K562 (cell line): ENCODE measurements around the gene BCL2L12. TPM values are rescaled to one million over a fixed set of nuclear protein-coding genes. Genes with fewer than 3 reads are reported as not detected.

Experiments
- ADNP ChIP-seq: fragments of 200-800 bp; sonication (Bioruptor generic); IDR thresholded peaks from 2 replicates; pipeline ENCODE4 v1.6.1; 2016; ENCODE audit warnings: missing genetic modification characterization, missing compliant biosample characterization
- ATF1 ChIP-seq, 2 experiments: fragments of 450-650 bp in 1 of 2; IDR thresholded peaks; 2 replicates each; pipeline ENCODE4 v1.6.1; 2016; ENCODE audit warnings: missing compliant biosample characterization in 1 of 2, missing genetic modification characterization in 1 of 2
- CBFB ChIP-seq: sonication (generic); formaldehyde crosslinking; IDR thresholded peaks from 2 replicates; pipeline ENCODE4 v1.4.0; 2020; ENCODE audit warnings: mild to moderate bottlenecking, missing genetic modification reagents
- CHCHD3 ChIP-seq: fragments of 250-450 bp; sonication (Bioruptor Pico); IDR thresholded peaks from 2 replicates; pipeline ENCODE4 v2.1.2; 2022; ENCODE audit warnings: mild to moderate bottlenecking
- FOXK2 ChIP-seq, 2 experiments: fragments of 450-650 bp; IDR thresholded peaks in 1 of 2; conservative IDR thresholded peaks in 1 of 2; 2 replicates each; pipeline ENCODE4 v1.6.1; 2016; ENCODE audit warnings: low read depth in 2 of 2, mild to moderate bottlenecking in 1 of 2
- GTF2F1 ChIP-seq: IDR thresholded peaks from 2 replicates; pipeline ENCODE4 v1.6.1; 2011; ENCODE audit warnings: low read depth, low read length, improper control_type of control experiment
- HDAC3 ChIP-seq: fragments of 450-650 bp; IDR thresholded peaks from 2 replicates; pipeline ENCODE4 v1.6.1; 2018; ENCODE audit warnings: borderline replicate concordance, mild to moderate bottlenecking, moderate library complexity; ENCODE audit not compliant: partially characterized antibody
- HMGN3 ChIP-seq: IDR thresholded peaks from 2 replicates; pipeline ENCODE4 v1.6.1; 2011; ENCODE audit warnings: borderline replicate concordance, low read depth, mild to moderate bottlenecking, mixed read lengths, low read length; ENCODE audit not compliant: insufficient read length; ENCODE audit errors: extremely low read depth
- MCM5 ChIP-seq: fragments of 450-650 bp; IDR thresholded peaks from 2 replicates; pipeline ENCODE4 v1.6.1; 2016; ENCODE audit warnings: low read depth
- MEF2A ChIP-seq: IDR thresholded peaks from 2 replicates; pipeline ENCODE4 v1.6.1; 2011; ENCODE audit warnings: low read depth, mild to moderate bottlenecking, low read length, moderate library complexity; ENCODE audit not compliant: control insufficient read depth
- SMAD2 ChIP-seq: fragments of 150-350 bp; IDR thresholded peaks from 2 replicates; pipeline ENCODE4 v1.6.1; 2014; ENCODE audit warnings: low read depth, mild to moderate bottlenecking, low read length
- ZC3H8 ChIP-seq: fragments of 450-650 bp; IDR thresholded peaks from 2 replicates; pipeline ENCODE4 v1.6.1; 2017
- ZNF121 ChIP-seq: sonication (generic); formaldehyde crosslinking; conservative IDR thresholded peaks from 2 replicates; pipeline ENCODE4 v1.8.0; 2022; ENCODE audit warnings: missing genetic modification reagents
- ZNF589 ChIP-seq: fragments of 200-800 bp; sonication (Bioruptor generic); IDR thresholded peaks from 2 replicates; pipeline ENCODE4 v1.6.1; 2016; ENCODE audit warnings: low read depth, missing genetic modification characterization, missing compliant biosample characterization
- ZNF668 ChIP-seq: fragments of 250-450 bp; sonication (Bioruptor Pico); IDR thresholded peaks from 2 replicates; pipeline ENCODE4 v1.8.0; 2022; ENCODE audit warnings: mild to moderate bottlenecking, inconsistent platforms
- ZNF696 ChIP-seq: fragments of 250-450 bp; sonication (Bioruptor Pico); conservative IDR thresholded peaks from 2 replicates; pipeline ENCODE4 v1.4.0; 2020; ENCODE audit warnings: mild to moderate bottlenecking, moderate library complexity
- polyA plus RNA-seq, 8 experiments: library from polyadenylated mRNA; depleted of rRNA in 4 of 8; stranded (reverse) in 5 of 8; unstranded in 3 of 8; fragments of >200 nt; fragmentation: Nextera tagmentation in 2 of 8; fragmentation: Illumina TruSeq in 1 of 8; extraction: Ambion mirVana in 2 of 8; extraction: Trizol in 1 of 8; gene quantifications; 2 replicates each; pipeline versions ENCODE4 v1.2.1 to v1.2.3, GENCODE V29; 2011 to 2014; ENCODE audit warnings: inconsistent platforms in 1 of 8, missing spikeins in 1 of 8
- total RNA-seq, 7 experiments: library from RNA; depleted of rRNA in 6 of 7; stranded (reverse); fragments of >200 nt in 6 of 7; fragmentation: Illumina TruSeq in 2 of 7; extraction: Trizol in 2 of 7; gene quantifications; 2 replicates each; pipeline versions ENCODE4 v1.2.1 to v1.2.3, GENCODE V29; 2011 to 2021; ENCODE audit warnings: low replicate concordance in 1 of 7
- TF ChIP-seq, protein P1 (sequence below): fragments of 450-650 bp; IDR thresholded peaks from 2 replicates; pipeline ENCODE4 v1.6.1; 2017; ENCODE audit warnings: antibody characterized with exemption
- TF ChIP-seq, protein P2 (sequence below): sonication (generic); formaldehyde crosslinking; IDR thresholded peaks from 2 replicates; pipeline ENCODE4 v1.8.1; 2023; ENCODE audit warnings: mild to moderate bottlenecking, missing genetic modification reagents
- TF ChIP-seq, protein P3 (sequence below): sonication (generic); formaldehyde crosslinking; IDR thresholded peaks from 2 replicates; pipeline ENCODE4 v1.8.1; 2023; ENCODE audit warnings: mild to moderate bottlenecking, missing genetic modification reagents
- TF ChIP-seq, protein P4 (sequence below): fragments of 250-450 bp; sonication (Bioruptor Pico); IDR thresholded peaks from 2 replicates; pipeline ENCODE4 v1.8.0; 2022; ENCODE audit warnings: inconsistent platforms

Gene BCL2L12
- total and polyA plus RNA-seq, 9 of the 15 experiments (the other 6 are each of a cell fraction or from before 2014, with no cell fraction given), result 7.4 to 263 (median 81.2) TPM

DNA sequence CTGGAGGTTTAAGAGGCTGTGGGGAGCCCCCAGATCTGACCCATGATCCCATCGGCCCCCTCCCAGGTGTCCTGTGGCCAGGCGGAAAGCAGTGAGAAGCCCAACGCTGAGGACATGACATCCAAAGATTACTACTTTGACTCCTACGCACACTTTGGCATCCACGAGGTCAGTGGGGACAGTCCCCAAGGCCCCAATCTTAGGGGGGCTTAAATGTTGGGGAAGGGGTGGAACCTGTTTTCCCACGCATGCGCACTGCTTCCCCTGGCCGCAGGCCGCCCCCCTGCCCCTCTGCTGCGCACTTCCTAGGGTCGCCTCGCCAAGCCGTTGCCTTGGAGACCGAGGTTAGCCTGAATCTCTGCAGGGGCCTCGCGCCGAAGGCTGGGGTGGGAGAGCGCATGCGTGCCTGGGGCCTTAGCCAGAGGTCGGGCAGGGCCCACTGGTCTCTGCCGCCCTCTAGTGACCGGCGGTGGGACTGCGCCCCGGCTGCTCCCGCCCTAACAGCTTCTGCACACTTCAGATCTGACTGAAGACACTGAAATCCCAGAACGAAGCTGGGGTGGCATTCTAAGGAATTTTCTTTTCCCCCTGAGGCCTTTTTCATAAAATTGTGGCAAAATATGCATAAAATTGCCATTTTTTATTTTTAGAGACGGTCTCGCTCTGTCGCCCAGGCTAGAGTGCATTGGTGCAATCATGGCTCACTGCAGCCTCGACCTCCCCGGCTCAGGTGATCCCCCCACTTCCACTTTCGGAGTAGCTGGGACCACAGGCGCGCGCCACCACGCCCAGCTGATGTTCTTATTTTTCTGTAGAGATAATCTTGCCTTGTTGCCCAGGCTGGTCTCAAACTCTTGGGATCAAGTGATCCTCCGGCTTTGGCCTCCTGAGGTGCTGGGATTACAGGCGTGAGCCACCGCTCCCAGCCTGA is 15.0 kb downstream of the BCL2L12 start (continued):
- TF ChIP-seq ZNF121 (CRISPR knock-in tag), result no peak
- no peak for TF ChIP-seq SMAD2
- TF ChIP-seq ADNP (tag), result no peak
- TF ChIP-seq, protein P1, sequence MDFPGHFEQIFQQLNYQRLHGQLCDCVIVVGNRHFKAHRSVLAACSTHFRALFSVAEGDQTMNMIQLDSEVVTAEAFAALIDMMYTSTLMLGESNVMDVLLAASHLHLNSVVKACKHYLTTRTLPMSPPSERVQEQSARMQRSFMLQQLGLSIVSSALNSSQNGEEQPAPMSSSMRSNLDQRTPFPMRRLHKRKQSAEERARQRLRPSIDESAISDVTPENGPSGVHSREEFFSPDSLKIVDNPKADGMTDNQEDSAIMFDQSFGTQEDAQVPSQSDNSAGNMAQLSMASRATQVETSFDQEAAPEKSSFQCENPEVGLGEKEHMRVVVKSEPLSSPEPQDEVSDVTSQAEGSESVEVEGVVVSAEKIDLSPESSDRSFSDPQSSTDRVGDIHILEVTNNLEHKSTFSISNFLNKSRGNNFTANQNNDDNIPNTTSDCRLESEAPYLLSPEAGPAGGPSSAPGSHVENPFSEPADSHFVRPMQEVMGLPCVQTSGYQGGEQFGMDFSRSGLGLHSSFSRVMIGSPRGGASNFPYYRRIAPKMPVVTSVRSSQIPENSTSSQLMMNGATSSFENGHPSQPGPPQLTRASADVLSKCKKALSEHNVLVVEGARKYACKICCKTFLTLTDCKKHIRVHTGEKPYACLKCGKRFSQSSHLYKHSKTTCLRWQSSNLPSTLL, result no peak
- TF ChIP-seq ZNF668, result no peak
- TF ChIP-seq HDAC3, result no peak
- TF ChIP-seq, protein P2, sequence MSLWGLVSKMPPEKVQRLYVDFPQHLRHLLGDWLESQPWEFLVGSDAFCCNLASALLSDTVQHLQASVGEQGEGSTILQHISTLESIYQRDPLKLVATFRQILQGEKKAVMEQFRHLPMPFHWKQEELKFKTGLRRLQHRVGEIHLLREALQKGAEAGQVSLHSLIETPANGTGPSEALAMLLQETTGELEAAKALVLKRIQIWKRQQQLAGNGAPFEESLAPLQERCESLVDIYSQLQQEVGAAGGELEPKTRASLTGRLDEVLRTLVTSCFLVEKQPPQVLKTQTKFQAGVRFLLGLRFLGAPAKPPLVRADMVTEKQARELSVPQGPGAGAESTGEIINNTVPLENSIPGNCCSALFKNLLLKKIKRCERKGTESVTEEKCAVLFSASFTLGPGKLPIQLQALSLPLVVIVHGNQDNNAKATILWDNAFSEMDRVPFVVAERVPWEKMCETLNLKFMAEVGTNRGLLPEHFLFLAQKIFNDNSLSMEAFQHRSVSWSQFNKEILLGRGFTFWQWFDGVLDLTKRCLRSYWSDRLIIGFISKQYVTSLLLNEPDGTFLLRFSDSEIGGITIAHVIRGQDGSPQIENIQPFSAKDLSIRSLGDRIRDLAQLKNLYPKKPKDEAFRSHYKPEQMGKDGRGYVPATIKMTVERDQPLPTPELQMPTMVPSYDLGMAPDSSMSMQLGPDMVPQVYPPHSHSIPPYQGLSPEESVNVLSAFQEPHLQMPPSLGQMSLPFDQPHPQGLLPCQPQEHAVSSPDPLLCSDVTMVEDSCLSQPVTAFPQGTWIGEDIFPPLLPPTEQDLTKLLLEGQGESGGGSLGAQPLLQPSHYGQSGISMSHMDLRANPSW (CRISPR knock-in tag), result 0 out of 2 replicates have a peak, but pooled peaks have one; percentile 85
- no peak for TF ChIP-seq GTF2F1
- TF ChIP-seq FOXK2 (conservative IDR thresholded peaks at IDR 0.05 in 1 of 2, IDR thresholded peaks at IDR 0.05 in 1 of 2; ENCODE audit: low read depth in 2 of 2), result no peak
- TF ChIP-seq CHCHD3 (CRISPR knock-in tag), result no peak
- peak; percentile 72 for TF ChIP-seq HMGN3
- TF ChIP-seq CBFB, result peak; percentile 28; the same call in 1 of the 2 replicates
- no peak for TF ChIP-seq ZNF589 (CRISPR knock-in tag)
- TF ChIP-seq, protein P3, sequence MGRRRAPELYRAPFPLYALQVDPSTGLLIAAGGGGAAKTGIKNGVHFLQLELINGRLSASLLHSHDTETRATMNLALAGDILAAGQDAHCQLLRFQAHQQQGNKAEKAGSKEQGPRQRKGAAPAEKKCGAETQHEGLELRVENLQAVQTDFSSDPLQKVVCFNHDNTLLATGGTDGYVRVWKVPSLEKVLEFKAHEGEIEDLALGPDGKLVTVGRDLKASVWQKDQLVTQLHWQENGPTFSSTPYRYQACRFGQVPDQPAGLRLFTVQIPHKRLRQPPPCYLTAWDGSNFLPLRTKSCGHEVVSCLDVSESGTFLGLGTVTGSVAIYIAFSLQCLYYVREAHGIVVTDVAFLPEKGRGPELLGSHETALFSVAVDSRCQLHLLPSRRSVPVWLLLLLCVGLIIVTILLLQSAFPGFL, result no peak
- TF ChIP-seq MEF2A, result no peak
- no peak for TF ChIP-seq ATF1 (CRISPR knock-in tag; IDR thresholded peaks at IDR 0.05)
- 0 out of 2 replicates have a peak, but pooled peaks have one; percentile 21 for TF ChIP-seq ATF1 (tag; IDR thresholded peaks at IDR 0.05)
- no peak for TF ChIP-seq ZNF696 (CRISPR knock-in tag)
- TF ChIP-seq MCM5, result no peak
- TF ChIP-seq, protein P4, sequence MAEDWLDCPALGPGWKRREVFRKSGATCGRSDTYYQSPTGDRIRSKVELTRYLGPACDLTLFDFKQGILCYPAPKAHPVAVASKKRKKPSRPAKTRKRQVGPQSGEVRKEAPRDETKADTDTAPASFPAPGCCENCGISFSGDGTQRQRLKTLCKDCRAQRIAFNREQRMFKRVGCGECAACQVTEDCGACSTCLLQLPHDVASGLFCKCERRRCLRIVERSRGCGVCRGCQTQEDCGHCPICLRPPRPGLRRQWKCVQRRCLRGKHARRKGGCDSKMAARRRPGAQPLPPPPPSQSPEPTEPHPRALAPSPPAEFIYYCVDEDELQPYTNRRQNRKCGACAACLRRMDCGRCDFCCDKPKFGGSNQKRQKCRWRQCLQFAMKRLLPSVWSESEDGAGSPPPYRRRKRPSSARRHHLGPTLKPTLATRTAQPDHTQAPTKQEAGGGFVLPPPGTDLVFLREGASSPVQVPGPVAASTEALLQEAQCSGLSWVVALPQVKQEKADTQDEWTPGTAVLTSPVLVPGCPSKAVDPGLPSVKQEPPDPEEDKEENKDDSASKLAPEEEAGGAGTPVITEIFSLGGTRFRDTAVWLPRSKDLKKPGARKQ (CRISPR knock-in tag), result no peak
- no peak for TF ChIP-seq ZC3H8
